ENCODE measurements around the gene ACADVL. TPM values are rescaled to one million over a fixed set of nuclear protein-coding genes. Genes with fewer than 3 reads are reported as not detected.

The ACADVL gene
- total and polyA plus RNA-seq, 12 donors: 961 to 6,098 (median 1,772) TPM

GRCh38 chr17:7232114-7232513, 12.4 kb downstream of the ACADVL start:
- intact Hi-C loops (cut with DNase I): no loop called here
- peak overlapping the region in 1 of 4 donors; percentile 79 for H3K4me3 ChIP-seq
- H3K4me1 ChIP-seq (replicated peaks in 1 of 2): peaks cover 33 to 42% of the 10 kb centered on the region in 2 donors
- H3K9me3 ChIP-seq (replicated peaks in 1 of 3): no peaks in the 10 kb centered on the region
- DNase-seq: no peak
- peaks cover 0 to 55% of the 10 kb centered on the region in 2 donors for H3K36me3 ChIP-seq (replicated peaks in 1 of 2)
- H3K27ac ChIP-seq: no peak overlapping the region
- TF ChIP-seq, protein P1, sequence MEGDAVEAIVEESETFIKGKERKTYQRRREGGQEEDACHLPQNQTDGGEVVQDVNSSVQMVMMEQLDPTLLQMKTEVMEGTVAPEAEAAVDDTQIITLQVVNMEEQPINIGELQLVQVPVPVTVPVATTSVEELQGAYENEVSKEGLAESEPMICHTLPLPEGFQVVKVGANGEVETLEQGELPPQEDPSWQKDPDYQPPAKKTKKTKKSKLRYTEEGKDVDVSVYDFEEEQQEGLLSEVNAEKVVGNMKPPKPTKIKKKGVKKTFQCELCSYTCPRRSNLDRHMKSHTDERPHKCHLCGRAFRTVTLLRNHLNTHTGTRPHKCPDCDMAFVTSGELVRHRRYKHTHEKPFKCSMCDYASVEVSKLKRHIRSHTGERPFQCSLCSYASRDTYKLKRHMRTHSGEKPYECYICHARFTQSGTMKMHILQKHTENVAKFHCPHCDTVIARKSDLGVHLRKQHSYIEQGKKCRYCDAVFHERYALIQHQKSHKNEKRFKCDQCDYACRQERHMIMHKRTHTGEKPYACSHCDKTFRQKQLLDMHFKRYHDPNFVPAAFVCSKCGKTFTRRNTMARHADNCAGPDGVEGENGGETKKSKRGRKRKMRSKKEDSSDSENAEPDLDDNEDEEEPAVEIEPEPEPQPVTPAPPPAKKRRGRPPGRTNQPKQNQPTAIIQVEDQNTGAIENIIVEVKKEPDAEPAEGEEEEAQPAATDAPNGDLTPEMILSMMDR (IDR thresholded peaks at IDR 0.05): no peak
- TF ChIP-seq POLR2A (IDR thresholded peaks at IDR 0.05): no peak
- WGBS, 4 donors: 65 to 81% (median 72%) methylated on average over 5 of the region's 5 CpGs
- no peaks in the 10 kb centered on the region for H3K27me3 ChIP-seq

- Histone ChIP-seq H3K27me3 (no peaks in the 10 kb centered on the region), H3K27ac (peak overlapping the region; percentile 74 to 91 (median 86)), H3K4me3 (peak overlapping the region; percentile 66 to 95 (median 76)), H3K36me3 (replicated peaks in 1 of 2) (peaks cover 0 to 39% of the 10 kb centered on the region in 2 donors), H3K9me3 (replicated peaks in 1 of 3) (no peaks in the 10 kb centered on the region), H3K4me1 (replicated peaks in 1 of 2) (peaks cover 38 to 47% of the 10 kb centered on the region in 2 donors)
- no peak for TF ChIP-seq POLR2A (IDR thresholded peaks at IDR 0.05)
- TF ChIP-seq, protein P1 (IDR thresholded peaks at IDR 0.05): no peak
- intact Hi-C loops (cut with DNase I): no loop called here
- WGBS, 4 donors: 0 to 2% (median 0%) methylated on average over 5 to 9 of the region's 9 CpGs
- DNase-seq: no peak
Measured at GRCh38 chr17:7233701-7234082, 14.0 kb downstream of the ACADVL start.

- Histone ChIP-seq H3K4me1 (replicated peaks in 1 of 2) (peaks cover 38 to 47% of the 10 kb centered on the region in 2 donors), H3K9me3 (replicated peaks in 1 of 3) (no peaks in the 10 kb centered on the region), H3K27ac (peak within 1 kb of the TSS; percentile 74 to 91 (median 86)), H3K4me3 (peak within 1 kb of the TSS; percentile 66 to 95 (median 76)), H3K36me3 (replicated peaks in 1 of 2) (peaks cover 0 to 33% of the 10 kb centered on the region in 2 donors), H3K27me3 (no peaks in the 10 kb centered on the region)
- WGBS, 4 donors: 0 to 1% (median 0%) methylated on average over 2 to 72 of the region's 72 CpGs
- DNase-seq: peak; percentile 96 to 98 (median 97)
- intact Hi-C loops (cut with DNase I): no loop called here
- TF ChIP-seq POLR2A (IDR thresholded peaks at IDR 0.05): peak; percentile 24 to 90
- TF ChIP-seq, protein P1 (IDR thresholded peaks at IDR 0.05): peak in 1 of 6 experiments; percentile 26
Measured at GRCh38 chr17:7234083-7234951, 14.6 kb downstream of the ACADVL start, which contains the start of gene DVL2. DVL2 (minus strand) TSS chr17:7234517; CDS start chr17:7234262, 255 bp downstream.
